GM03348 (cell line): ENCODE results near the gene UPF3A.
"Not testable (repeated sequence)": the region's sequence is repeated elsewhere in the genome, so short reads cannot be mapped to it uniquely, and the experiment has no call there.

Experiments
- DNase-seq: peaks from one replicate; pipeline ENCODE4 v3.0.0; 2012; ENCODE audit warnings: low spot score

UPF3A gene

DNA sequence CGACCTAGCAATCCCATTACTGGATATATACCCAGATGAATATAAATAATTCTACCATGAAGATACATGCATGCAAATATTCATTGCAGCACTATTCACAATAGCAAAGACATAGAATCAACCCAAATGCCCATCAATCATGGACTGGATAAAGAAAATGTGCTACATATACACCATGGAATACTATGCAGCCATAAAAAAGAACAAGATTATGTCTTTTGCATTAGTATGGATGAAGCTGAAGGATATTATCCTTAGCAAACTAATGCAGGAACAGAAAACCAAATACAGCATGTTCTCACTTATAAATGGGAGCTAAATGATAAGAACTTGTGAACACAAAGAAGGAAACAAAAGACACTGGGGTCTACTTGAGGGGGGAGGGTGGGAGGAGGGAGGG lies 55.1 kb downstream of the UPF3A start:
- not testable (repeated sequence) for DNase-seq

DNA sequence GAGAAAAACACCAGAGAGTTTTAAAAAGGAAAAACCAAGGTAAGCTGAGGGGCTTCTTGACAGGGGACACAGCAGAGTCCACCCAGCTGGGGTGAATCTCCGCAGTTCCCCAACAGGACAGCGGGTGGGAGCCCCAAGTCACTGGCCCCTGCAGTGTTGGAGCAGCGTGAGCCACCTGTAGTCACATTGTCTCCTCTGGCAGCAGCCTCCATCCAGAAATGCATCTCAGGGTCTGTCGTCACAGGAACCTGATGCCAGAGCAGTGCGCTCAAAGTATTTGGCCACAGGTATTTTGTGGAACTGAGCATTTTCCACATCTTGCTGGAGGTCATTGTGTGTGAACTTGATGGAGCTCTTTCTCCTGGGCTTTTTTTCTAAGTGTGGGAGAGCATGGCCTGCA lies 57.6 kb downstream of the UPF3A start:
- no peak for DNase-seq

DNA sequence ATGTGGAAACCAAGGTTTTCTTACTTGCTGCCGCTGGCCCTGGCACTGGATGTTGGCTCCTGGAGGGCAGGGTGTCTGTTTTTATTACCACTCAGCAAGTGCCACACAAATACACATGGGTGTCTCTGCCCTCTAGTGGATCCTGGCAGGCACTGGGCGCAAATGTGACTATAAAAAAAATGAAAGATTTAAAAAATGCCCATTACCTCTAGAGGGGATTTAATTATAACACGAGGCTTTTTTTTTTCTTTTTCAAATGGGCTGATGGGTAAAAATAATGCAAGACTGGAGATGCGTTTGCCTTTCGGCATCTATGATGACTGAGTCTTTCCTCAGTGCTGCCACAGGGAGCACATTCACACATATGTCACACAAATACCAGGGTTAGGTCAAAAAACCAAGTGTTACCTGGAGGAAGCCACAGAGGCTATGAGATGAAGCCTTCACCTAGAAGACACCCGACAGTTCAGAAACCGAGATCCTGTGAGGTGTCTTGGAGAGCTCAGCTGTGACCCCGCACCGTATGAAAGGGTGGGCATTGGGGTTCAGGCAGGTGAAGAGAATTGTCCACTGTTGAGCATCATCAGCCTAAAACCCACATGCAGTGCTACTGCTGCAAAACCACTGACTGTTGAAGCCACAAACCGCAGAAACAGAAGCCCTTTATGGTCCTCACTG lies 58.6 kb downstream of the UPF3A start:
- DNase-seq, result peak; percentile 60

DNA sequence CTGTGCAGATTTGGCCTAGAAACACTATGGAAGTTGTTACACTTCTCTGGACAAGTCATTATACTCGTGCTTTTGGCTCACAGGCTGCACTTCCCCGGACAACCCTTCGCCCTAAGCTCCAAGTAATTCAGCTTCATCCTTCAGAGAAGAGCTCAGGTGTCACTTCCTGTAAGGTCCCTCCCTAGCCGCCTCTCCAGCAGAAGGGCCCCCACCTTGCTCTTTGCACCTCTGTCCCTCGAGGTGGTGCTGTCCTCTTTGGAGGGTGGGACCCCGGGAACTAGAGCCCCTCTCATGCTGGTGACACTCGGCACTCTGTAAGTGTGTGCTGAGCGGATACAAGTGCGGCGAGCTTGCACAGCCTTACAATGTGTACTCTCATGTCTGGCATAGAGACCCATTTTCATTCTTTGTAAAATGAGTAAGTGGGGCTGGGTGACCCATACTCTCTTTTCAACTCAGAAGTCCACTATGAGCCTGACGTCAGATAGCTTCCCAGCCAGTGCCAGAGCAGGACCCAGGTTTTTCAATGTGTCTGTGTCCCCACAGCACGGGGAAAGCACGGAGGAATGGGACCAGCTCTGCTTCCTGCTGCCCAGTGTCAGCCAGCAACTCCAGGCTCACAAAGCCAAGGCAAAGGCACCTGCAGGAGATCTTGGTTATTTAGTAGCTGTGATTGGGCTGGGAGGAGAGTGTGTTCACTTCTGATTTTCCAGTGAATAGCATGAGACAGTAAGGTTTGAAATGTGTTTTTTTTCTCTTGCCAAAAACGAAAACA lies 59.8 kb downstream of the UPF3A start:
- no peak for DNase-seq

DNA sequence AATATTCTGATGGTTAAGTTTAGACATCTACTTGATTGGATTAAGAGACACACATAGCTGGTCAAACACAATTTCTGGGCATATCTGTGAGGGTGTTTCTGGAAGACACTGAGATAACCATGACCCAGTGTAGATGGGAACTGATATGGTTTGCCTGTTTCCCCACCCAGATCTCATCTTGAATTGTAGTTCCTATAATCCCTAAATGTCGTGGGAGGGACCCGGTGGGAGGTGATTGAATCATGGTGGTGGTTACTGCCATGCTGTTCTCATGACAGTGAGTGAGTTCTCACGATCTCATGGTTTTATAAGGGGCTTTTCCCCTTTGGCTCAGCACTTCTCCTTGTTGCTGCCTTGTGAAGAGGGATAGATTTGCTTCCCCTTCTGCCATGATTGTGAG lies 65.9 kb downstream of the UPF3A start:
- DNase-seq, result not testable (repeated sequence)

DNA sequence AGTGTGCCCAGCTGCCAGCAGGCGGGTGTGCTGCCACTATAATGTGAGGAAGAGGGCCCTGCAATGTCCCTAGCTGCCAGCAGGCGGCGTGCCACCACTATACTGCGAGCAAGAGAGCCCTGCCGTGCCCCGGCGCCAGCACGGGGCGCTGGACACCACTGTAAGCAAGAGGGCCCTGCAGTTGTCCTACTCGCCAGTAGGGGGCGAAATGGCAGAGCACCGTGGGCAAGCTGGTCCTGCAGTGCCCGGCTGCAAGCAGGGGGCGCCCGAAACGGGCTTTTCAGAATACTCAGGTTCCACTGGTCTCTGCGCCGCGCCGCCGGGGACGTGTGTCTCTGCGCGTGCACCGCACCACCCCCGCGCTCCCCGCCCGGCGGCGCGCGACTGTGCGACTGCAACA lies 71.4 kb downstream of the UPF3A start:
- DNase-seq, result not testable (repeated sequence)

DNA sequence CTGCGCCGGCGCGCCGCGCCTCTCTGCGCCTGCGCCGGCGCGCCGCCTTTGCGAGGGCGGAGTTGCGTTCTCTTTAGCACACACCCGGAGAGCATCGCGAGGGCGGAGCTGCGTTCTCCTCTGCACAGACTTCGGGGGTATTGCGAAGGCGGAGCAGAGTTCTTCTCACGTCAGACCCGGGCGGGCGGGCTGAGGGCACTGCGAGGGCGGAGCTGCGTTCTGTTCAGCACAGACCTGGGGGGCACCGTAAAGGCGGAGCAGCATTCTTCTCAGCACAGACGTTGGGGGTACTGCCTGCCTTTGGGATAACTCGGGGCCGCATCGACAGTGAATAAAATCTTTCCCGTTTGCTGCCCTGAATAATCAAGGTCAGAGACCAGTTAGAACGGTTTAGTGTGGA lies 72.0 kb downstream of the UPF3A start:
- not testable (repeated sequence) for DNase-seq
